Limb (tissue), 2 donors: ENCODE measurements around the gene GALNT11.
A peak's percentile ranks its signal among the peaks of the same experiment; 100 is the strongest.
"Not testable (repeated sequence)": the region's sequence is repeated elsewhere in the genome, so short reads cannot be mapped to it uniquely, and the experiment has no call there.

Experiments
- DNase-seq, 2 donors: peaks; one replicate each; pipeline ENCODE4 v3.0.0-alpha.2; 2016; ENCODE audit errors: extremely low spot score in 2 of 2

The GALNT11 gene

GRCh38 chr7:152025077-152025936 is at the start of gene GALNT11:
GALNT11 (plus strand) TSS chr7:152025674; CDS start chr7:152094228, 68,554 bp downstream.
- DNase-seq = peak; percentile 88 to 91

- DNase-seq = no peak
These were observed 46.9 kb upstream of the GALNT11 start for GRCh38 chr7:151978616-151979015.

- no peak for DNase-seq
These were observed 44.3 kb upstream of the GALNT11 start for GRCh38 chr7:151981223-151981622.

- no peak for DNase-seq
These were observed 42.7 kb upstream of the GALNT11 start for GRCh38 chr7:151982806-151983205.

- DNase-seq = no peak
These were observed 40.9 kb upstream of the GALNT11 start for GRCh38 chr7:151984612-151985011.

GRCh38 chr7:151987748-151988529 is 37.5 kb upstream of the GALNT11 start:
- no peak for DNase-seq

- peak; percentile 6 to 42 for DNase-seq
These were observed 33.1 kb upstream of the GALNT11 start for GRCh38 chr7:151992375-151992774.

- DNase-seq = no peak
These were observed 31.3 kb upstream of the GALNT11 start for GRCh38 chr7:151993977-151994676.

- DNase-seq = no peak
These were observed 25.9 kb upstream of the GALNT11 start for GRCh38 chr7:151999424-152000090.

- no peak for DNase-seq
These were observed 25.3 kb upstream of the GALNT11 start for GRCh38 chr7:152000191-152000590.

GRCh38 chr7:152006336-152006735 is 19.1 kb upstream of the GALNT11 start:
- DNase-seq = no peak

- DNase-seq = no peak
These were observed 13.6 kb upstream of the GALNT11 start for GRCh38 chr7:152011860-152012259.

- no peak for DNase-seq
These were observed 12.2 kb upstream of the GALNT11 start for GRCh38 chr7:152013230-152013629.

- no peak for DNase-seq
These were observed 11.5 kb upstream of the GALNT11 start for GRCh38 chr7:152013974-152014373.

- no peak for DNase-seq
These were observed 10.8 kb upstream of the GALNT11 start for GRCh38 chr7:152014722-152015121.

GRCh38 chr7:152015600-152015999 is 9.9 kb upstream of the GALNT11 start:
- no peak for DNase-seq

GRCh38 chr7:152016947-152017346 is 8.5 kb upstream of the GALNT11 start:
- no peak for DNase-seq

- DNase-seq = not testable (repeated sequence)
These were observed 7.8 kb upstream of the GALNT11 start for GRCh38 chr7:152017683-152018082.

- DNase-seq = not testable (repeated sequence)
These were observed 3.7 kb upstream of the GALNT11 start for GRCh38 chr7:152021740-152022139.

GRCh38 chr7:152025937-152026890 is 740 bp downstream of the GALNT11 start:
- DNase-seq = no peak
